Endometrial microvascular endothelial cells (primary cell): ENCODE data around the gene RAB3B. TPM values are rescaled to one million over a fixed set of nuclear protein-coding genes. Genes with fewer than 3 reads are reported as not detected.

Experiments used
- in situ Hi-C: cut with HindIII; loops from 2 replicates; pipeline ENCODE4 v1.10.0; 2017; ENCODE audit warnings: low sequenced_read_pairs, low pct_unique_long_range_greater_than_20kb; ENCODE audit errors: inconsistent ontology term
- total RNA-seq: library from RNA; depleted of rRNA; stranded (reverse); fragments of >200 nt; gene quantifications from one replicate; pipeline ENCODE4 v1.2.3, GENCODE V29; 2015; ENCODE audit errors: inconsistent ontology term

RAB3B gene
- total RNA-seq, 1 donor from 2014 or later, result 1.6 TPM

DNA sequence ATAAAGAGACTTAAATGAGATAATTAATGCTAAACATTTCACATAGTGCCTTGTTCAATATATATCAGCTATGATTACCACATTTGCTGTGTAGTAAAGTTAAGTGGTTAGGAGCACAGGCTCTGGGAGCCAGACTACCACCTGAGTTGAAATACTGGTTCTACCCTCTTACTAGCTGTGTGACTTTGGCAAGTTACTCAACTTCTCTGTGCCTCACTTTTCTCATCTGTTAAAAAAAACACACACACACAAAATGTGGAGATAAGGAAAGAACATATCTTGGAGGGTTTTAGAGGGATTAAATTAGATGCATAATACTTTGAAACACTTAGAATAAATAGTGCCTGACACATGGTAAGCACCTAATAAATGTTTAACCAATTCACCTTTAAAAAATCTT lies 60.2 kb downstream of the RAB3B start:
- in situ Hi-C loops, result no loop called here

- in situ Hi-C loops, result no loop called here
Measured at GRCh38 chr1:51928896-51929295, 61.6 kb downstream of the RAB3B start.

DNA sequence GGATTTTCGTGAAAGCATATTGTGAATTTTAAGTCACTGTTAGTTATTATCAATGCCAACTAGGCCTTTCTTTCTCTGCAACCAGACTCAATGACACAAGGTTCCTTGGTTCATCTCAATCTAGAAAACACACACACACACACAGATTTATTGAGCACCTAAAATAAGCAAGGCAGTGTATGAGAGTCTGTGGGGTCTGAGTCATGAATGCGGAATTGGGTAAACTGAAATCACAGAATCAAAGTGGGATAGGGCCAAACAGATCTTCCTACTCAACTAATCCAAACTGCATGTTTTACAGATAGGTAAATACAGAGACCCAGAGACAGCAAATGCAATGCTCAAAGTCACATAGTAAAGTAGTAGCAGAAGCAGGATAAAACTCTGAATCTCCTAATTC lies 63.5 kb downstream of the RAB3B start:
- in situ Hi-C loops, result no loop called here

DNA sequence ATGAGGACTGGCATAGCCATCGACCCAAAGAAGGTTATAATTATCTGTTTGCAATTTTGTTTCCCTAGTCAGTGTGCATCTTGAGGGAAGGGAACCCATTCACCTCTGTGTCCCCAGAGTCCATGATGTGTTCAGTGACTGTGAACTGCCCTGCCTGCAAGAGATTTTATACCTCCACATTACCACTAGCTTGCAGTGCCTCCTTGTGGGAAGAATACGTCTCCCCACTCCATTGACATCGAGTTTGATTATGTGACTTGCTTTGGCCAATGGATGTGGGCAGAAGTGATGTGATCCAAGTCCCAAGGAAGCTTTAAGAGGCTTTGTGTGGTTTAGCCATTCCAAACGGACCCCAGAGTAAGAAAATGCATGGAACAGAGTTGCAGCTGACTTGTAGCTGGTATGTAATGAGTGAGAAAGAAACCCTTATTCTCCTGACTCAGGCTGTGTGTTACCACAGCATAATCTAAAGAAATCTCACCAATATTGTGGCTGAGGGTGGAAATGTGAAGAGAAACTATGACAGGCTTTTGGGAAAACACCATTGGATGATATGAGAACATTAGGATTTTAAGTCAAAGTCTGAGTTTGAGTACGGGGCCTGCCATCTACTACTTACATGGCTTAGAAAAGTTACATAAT lies 64.2 kb downstream of the RAB3B start:
- in situ Hi-C loops, result no loop called here

- in situ Hi-C loops, result no loop called here
Measured at GRCh38 chr1:51924455-51924854, 66.0 kb downstream of the RAB3B start.

- in situ Hi-C loops, result no loop called here
Measured at GRCh38 chr1:51922040-51922439, 68.5 kb downstream of the RAB3B start.

DNA sequence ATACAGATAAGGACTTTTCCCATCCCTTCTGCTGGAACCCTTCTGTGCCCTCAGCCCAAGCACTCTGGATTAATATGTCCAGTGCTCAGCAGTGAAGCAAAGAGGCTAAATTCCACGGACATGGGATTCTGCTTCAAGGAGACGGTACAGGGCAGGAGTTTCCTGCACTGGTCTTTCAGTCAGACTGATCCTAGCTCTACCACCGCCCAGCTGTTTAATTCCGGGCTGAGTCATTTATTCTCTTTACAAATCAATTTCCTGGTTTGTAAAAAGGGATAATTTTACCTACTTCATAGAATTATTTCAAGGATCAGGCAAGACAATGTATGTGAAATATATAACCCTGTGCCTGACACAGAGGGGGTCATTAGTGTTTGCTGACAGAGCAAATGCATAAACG lies 70.4 kb downstream of the RAB3B start:
- in situ Hi-C loops, result no loop called here

DNA sequence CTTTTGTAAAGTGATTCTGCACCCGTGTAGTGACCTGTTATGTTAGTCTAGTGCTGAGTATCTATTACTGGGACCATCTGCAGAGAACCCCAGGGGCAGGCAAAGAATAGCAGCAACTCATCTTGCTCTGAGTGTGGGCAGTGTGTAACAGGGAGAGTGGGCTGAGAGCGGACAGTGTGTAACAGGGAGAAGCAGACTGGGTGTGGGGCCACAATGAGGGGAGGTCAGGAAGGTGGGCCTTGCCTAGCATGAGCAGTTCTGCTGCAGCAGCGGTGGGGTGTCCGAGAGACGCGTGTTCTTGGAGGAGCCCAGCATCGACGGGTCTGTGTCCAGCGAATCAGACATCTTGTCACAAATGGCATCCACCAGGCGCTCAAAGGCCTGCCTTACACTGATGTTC lies 70.8 kb downstream of the RAB3B start:
- in situ Hi-C loops, result no loop called here

DNA sequence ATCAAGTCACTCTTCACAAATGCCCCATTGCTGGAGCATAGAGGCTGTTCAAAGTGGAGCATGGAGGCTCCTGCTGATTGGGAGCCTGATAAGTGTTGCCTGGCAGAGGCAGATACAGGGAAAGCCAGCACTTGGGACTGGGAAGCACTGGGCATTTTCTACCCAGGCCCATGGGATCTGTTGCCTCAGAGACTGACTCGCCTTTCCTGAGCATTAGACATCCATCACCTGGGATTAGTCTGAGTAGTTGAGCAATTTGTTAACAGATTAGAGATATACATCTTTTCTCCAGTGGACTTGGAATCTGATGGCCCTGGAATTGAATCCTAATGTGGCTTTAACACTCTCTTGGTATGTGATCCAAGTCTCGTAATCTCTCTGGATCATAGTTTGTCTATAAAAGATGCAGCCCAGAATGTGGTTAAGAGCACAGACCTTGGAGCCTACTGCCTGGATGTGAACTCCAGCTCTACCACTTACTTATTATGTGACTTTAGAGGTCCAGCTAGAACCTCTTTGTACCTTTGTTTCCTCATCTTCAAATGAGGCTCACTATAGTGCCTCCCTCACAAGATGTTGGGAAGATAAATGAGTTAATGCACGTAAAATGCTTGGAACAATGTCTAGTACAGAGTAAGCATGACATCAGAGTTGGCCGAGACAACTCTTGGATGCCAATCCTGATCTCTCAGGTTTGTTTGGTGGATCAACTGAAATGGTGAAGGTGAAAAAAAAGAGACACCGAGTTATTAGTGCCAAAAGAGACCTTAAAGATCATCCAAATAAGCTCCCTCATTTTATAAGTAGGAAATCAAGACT lies 73.7 kb downstream of the RAB3B start:
- in situ Hi-C loops, result no loop called here

GRCh38 chr1:51915951-51916350 lies 74.5 kb downstream of the RAB3B start:
- in situ Hi-C loops, result no loop called here

GRCh38 chr1:51912881-51913280 lies 77.6 kb downstream of the RAB3B start:
- in situ Hi-C loops, result no loop called here

DNA sequence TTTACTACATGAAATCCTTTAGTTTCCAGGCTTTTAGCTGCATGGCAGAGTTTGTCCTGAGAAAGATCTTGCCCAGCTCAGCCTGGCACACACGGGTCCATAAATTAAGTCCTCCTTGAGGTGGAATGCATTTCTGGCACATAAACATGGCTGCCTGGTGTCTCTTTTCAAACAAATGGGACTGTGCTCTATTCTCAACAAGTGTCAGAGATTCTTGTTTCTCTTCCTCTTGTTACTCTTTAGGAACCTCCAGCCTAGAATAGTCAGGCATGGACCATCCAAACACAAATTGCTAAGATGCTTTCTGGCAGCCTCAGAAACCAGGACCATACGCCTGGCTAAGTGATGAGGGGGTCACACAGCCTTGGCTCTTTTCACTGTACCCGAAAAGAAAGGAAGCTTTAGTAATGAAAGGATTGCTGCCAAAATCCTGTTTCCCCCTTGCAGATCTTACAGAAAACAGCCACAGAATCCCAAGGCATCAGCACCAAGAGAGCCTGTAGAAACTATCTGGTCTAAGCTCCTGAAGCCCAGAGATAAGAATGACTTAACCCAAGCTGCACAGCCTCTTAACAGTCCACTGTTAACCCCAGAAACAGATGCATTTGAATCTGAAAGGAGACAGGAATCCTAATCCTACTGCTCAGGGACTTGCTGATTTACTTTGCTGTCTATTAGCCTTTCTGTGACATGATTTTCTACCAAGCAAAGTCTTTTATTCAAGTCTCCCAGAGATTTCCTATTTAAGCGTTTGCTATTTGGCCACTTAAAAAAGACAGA lies 80.1 kb downstream of the RAB3B start:
- in situ Hi-C loops, result no loop called here

DNA sequence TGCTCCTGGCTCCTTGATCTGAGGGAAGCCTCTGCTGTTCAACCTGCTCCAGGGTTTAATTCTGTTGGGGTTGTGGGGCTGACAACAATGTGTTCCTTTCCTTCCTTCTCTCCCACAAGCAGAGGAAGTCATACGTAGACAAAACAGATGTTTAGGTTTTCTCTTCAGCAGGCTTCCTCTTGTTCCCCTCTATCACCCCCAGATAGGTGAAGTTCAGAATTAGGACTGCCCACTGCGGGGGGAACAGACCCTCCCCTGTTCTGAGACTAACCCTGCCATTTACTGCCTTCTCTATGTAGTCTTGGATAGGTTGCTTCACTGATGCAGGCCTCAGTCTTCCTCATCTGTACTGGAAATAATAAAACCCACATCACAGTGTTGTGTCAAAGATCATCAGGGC lies 82.0 kb downstream of the RAB3B start:
- in situ Hi-C loops, result no loop called here

DNA sequence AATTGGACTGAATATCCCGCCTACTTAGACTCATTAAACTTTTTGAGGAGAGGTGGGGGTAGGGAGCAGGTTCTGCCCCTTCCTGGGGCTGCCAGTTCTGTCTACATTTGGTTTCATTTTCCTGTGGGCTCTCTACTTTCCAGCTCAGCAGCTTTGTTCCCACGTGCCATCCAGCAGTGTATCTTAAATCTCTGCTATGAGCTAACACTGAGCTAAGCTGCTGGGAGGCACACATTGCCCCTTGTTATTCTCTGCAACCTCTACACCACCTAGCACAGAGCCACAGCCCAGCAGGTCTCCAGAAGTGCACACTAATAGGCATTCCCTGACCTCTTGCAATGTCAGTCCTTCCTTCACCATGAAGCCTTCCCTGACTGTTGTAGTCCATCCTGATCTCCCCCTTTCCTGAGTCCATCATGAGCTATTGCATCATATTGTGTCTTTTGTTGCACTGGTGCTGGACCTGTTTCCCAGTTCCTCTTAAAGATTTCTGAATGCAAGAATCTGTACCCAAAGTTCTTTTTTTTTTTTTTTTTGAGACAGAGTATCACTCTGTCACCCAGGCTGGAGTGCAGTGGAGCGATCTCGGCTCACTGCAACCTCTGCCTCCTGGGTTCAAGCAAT lies 83.3 kb downstream of the RAB3B start:
- in situ Hi-C loops, result no loop called here

GRCh38 chr1:51906306-51907078 lies 84.0 kb downstream of the RAB3B start:
- in situ Hi-C loops, result no loop called here

DNA sequence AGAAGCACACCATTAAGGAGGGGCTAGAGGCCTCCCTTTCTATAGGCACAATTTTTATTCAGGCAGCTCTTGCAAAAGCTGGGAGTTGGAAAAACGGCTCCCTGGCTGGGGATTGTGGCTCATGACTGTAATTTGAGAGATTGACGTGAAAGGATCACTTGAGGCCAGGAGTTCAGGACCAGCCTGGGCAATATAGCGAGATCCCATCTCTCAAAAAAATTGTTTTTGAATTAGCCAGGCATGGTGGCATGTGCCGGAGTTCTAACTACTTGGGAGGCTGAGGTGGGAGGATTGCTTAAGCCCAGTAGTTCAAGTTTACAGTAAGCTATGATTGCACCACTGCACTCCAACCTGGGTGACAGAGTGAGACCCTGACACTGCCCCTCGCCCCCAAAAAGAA lies 88.0 kb downstream of the RAB3B start:
- in situ Hi-C loops, result no loop called here

DNA sequence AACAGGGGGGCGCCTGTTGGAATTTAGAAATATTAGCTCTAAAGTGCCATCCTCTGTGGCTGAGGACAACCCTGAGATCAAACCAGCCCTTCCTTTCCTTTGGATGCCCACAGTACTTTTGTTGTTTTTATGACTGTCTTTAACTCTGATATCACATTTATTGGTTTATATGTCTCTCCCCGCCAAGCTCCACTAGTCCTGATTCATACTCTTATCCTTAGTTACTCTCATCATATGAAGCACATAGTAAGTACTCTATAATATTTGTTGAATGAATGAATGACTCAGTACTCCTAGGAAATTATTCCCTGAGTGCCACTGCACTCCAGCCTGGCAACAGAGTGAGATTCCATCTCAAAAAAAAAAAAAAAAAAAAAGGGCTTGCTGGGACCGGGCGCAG lies 89.3 kb downstream of the RAB3B start:
- in situ Hi-C loops, result no loop called here

DNA sequence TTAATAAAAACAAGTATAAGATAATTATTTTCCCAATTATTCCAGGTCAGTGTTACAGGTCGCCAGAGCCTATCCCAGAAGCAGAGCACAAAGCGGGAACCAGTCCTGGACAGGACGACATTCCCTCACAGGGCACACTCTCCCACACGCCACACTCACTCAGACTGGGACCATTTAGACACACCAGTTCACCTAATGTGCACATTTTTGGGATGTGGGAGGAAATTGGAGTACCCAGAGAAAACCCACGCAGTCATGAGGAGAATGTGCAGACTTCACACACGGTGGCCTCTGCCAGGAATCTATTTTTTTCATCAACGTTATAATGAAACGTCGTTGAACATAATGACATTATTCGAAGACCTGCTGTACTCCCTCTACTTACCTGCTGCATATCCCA lies 91.5 kb downstream of the RAB3B start:
- in situ Hi-C loops, result no loop called here
